HL-60 (cell line): Measurements from ENCODE around the gene BABAM2.

ENCODE experiments used
- GABPA ChIP-seq: IDR thresholded peaks from 2 replicates; pipeline ENCODE4 v1.6.1; 2012; ENCODE audit warnings: low read depth
- POLR2AphosphoS5 ChIP-seq: IDR thresholded peaks from 2 replicates; pipeline ENCODE4 v1.6.1; 2012; ENCODE audit warnings: low read depth
- SPI1 ChIP-seq: IDR thresholded peaks from 2 replicates; pipeline ENCODE4 v1.6.1; 2012; ENCODE audit warnings: low read depth, mild to moderate bottlenecking, borderline replicate concordance
- TF ChIP-seq, protein P1 (sequence below): IDR thresholded peaks from one replicate; pipeline ENCODE4 v1.5.1; 2011; ENCODE audit warnings: low read length, control low read depth, inconsistent platforms; ENCODE audit not compliant: insufficient read depth
- TF ChIP-seq, protein P2 (sequence below): IDR thresholded peaks from 2 replicates; pipeline ENCODE4 v1.6.1; 2012; ENCODE audit warnings: low read depth; ENCODE audit not compliant: insufficient replicate concordance

DNA sequence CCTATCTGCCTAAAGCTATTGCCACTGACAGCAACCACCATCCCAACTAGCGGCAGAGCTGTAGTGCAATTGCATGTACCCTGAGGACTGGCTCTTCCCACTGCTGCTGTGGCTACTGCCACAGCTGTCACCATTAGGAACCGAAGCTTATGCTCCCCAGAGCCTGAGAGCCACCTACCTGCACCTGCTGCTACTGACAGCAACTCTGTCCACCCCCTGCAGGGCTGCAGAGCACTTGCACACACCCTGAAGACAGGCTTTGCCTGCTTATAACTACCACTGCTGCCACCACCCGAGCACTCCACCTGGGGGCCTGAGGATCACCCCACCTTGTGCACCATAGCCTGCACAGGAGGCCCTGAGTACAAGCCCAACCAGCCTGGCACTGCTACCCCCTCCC, 284.5 kb downstream of the BABAM2 start:
- TF ChIP-seq, protein P1, sequence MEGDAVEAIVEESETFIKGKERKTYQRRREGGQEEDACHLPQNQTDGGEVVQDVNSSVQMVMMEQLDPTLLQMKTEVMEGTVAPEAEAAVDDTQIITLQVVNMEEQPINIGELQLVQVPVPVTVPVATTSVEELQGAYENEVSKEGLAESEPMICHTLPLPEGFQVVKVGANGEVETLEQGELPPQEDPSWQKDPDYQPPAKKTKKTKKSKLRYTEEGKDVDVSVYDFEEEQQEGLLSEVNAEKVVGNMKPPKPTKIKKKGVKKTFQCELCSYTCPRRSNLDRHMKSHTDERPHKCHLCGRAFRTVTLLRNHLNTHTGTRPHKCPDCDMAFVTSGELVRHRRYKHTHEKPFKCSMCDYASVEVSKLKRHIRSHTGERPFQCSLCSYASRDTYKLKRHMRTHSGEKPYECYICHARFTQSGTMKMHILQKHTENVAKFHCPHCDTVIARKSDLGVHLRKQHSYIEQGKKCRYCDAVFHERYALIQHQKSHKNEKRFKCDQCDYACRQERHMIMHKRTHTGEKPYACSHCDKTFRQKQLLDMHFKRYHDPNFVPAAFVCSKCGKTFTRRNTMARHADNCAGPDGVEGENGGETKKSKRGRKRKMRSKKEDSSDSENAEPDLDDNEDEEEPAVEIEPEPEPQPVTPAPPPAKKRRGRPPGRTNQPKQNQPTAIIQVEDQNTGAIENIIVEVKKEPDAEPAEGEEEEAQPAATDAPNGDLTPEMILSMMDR, result no peak
- TF ChIP-seq, protein P2, sequence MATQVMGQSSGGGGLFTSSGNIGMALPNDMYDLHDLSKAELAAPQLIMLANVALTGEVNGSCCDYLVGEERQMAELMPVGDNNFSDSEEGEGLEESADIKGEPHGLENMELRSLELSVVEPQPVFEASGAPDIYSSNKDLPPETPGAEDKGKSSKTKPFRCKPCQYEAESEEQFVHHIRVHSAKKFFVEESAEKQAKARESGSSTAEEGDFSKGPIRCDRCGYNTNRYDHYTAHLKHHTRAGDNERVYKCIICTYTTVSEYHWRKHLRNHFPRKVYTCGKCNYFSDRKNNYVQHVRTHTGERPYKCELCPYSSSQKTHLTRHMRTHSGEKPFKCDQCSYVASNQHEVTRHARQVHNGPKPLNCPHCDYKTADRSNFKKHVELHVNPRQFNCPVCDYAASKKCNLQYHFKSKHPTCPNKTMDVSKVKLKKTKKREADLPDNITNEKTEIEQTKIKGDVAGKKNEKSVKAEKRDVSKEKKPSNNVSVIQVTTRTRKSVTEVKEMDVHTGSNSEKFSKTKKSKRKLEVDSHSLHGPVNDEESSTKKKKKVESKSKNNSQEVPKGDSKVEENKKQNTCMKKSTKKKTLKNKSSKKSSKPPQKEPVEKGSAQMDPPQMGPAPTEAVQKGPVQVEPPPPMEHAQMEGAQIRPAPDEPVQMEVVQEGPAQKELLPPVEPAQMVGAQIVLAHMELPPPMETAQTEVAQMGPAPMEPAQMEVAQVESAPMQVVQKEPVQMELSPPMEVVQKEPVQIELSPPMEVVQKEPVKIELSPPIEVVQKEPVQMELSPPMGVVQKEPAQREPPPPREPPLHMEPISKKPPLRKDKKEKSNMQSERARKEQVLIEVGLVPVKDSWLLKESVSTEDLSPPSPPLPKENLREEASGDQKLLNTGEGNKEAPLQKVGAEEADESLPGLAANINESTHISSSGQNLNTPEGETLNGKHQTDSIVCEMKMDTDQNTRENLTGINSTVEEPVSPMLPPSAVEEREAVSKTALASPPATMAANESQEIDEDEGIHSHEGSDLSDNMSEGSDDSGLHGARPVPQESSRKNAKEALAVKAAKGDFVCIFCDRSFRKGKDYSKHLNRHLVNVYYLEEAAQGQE, result no peak
- no peak for TF ChIP-seq POLR2AphosphoS5
- no peak for TF ChIP-seq SPI1
- no peak for TF ChIP-seq GABPA
